Endometrial microvascular endothelial cells (primary cell): ENCODE data around the gene PPARGC1A. TPM values are rescaled to one million over a fixed set of nuclear protein-coding genes. Genes with fewer than 3 reads are reported as not detected.

Experiments used
- in situ Hi-C: cut with HindIII; loops from 2 replicates; pipeline ENCODE4 v1.10.0; 2017; ENCODE audit warnings: low sequenced_read_pairs, low pct_unique_long_range_greater_than_20kb; ENCODE audit errors: inconsistent ontology term
- total RNA-seq: library from RNA; depleted of rRNA; stranded (reverse); fragments of >200 nt; gene quantifications from one replicate; pipeline ENCODE4 v1.2.3, GENCODE V29; 2015; ENCODE audit errors: inconsistent ontology term

The PPARGC1A gene
- total RNA-seq, 1 donor from 2014 or later: not detected

GRCh38 chr4:23884741-23885140 lies 5.1 kb downstream of the PPARGC1A start:
- in situ Hi-C loops: no loop called here

GRCh38 chr4:23884261-23884660 lies 5.6 kb downstream of the PPARGC1A start:
- in situ Hi-C loops: no loop called here

GRCh38 chr4:23882976-23883531 lies 6.8 kb downstream of the PPARGC1A start:
- in situ Hi-C loops: no loop called here

- in situ Hi-C loops: no loop called here
These were observed 8.0 kb downstream of the PPARGC1A start for GRCh38 chr4:23881674-23882337.

- in situ Hi-C loops: no loop called here
These were observed 8.8 kb downstream of the PPARGC1A start for GRCh38 chr4:23881052-23881501.

- in situ Hi-C loops: no loop called here
These were observed 10.7 kb downstream of the PPARGC1A start for GRCh38 chr4:23878912-23879732.

- in situ Hi-C loops: no loop called here
These were observed 11.5 kb downstream of the PPARGC1A start for GRCh38 chr4:23878246-23878891.

- in situ Hi-C loops: no loop called here
These were observed 12.1 kb downstream of the PPARGC1A start for GRCh38 chr4:23877758-23878229.

- in situ Hi-C loops: no loop called here
These were observed 13.3 kb downstream of the PPARGC1A start for GRCh38 chr4:23876418-23877089.

- in situ Hi-C loops: no loop called here
These were observed 14.5 kb downstream of the PPARGC1A start for GRCh38 chr4:23875317-23875716.

GRCh38 chr4:23874536-23874901 lies 15.3 kb downstream of the PPARGC1A start:
- in situ Hi-C loops: no loop called here

- in situ Hi-C loops: no loop called here
These were observed 15.9 kb downstream of the PPARGC1A start for GRCh38 chr4:23873717-23874535.

- in situ Hi-C loops: no loop called here
These were observed 18.4 kb downstream of the PPARGC1A start for GRCh38 chr4:23871426-23871825.

GRCh38 chr4:23866450-23867075 lies 23.3 kb downstream of the PPARGC1A start:
- in situ Hi-C loops: no loop called here

GRCh38 chr4:23861897-23862296 lies 27.9 kb downstream of the PPARGC1A start:
- in situ Hi-C loops: no loop called here

- in situ Hi-C loops: no loop called here
These were observed 28.9 kb downstream of the PPARGC1A start for GRCh38 chr4:23860919-23861318.

- in situ Hi-C loops: no loop called here
These were observed 32.4 kb downstream of the PPARGC1A start for GRCh38 chr4:23857367-23857959.
